Heart left ventricle (tissue), 13 donors: ENCODE measurements around the gene IL31RA.

ENCODE experiments used
- POLR2A ChIP-seq, 2 donors: fragments of 450-650 bp; IDR thresholded peaks; one replicate each; pipeline ENCODE4 v1.6.1; 2017; ENCODE audit warnings: antibody characterized with exemption in 2 of 2, mild to moderate bottlenecking in 2 of 2, moderate library complexity in 2 of 2
- TF ChIP-seq, protein P1 (sequence below), 12 donors: fragments of 200-600 bp; sonication (generic) in 4 of 12; IDR thresholded peaks; one replicate each; pipeline versions ENCODE4 v1.5.0 to v1.8.0; 2018 to 2022; ENCODE audit warnings: antibody characterized with exemption in 12 of 12, mild to moderate bottlenecking in 5 of 12
- donor health status: ischemic (EF 13 %, LVEDD 7.1; RV severe dilation, severe dysfunction).
- donor health status: DM: no; HTN: yes; CAD: no.
- donor health status: DM: no; HTN: no; CAD: no.
- donor health status: ischemic (EF 25% LVEDD 6.9; RV normal size, moderate dysfunction).
- donor health status: ischemic (EF 25% LVEDD 5.7; RV mildly dilated, moderate dysfunction).
- donor health status: ischemic (EF 35%, LVEDD 5.7; RV mildly dilated, moderate dysfunction).
- donor health status: nonischemic (EF 11% LVEDD 7.7; RV severe dilation, severe dysfunction).
- donor health status: DM: yes; HTN: yes; CAD: no.
- donor health status: PGD.
- donor health status: ischemic (EF 29% LVEDD 5.4; RV normal size, mild dysfunction).
- donor health status: nonischemic (EF 23%, LVEDD 6.1; RV moderate dilation, normal function).

DNA sequence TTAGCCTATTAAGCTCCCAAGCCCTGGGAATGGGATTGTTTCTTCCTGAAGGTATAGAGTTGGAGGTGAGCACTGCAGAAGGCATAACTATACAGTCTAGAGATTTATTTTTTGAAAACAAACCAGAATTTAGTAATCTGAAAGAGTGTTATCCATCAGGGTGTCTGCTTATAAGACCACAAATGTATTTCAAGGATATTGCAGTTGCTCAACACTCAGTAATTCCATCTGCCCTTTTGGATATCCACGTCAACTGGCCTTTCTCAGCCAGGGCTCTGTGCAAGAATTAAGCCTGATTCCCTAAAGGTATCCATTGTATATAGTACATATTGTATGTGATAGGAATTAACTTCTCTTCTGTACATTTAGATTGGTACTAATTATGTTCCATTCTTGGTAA lies 15.0 kb upstream of the IL31RA start:
- TF ChIP-seq, protein P1, sequence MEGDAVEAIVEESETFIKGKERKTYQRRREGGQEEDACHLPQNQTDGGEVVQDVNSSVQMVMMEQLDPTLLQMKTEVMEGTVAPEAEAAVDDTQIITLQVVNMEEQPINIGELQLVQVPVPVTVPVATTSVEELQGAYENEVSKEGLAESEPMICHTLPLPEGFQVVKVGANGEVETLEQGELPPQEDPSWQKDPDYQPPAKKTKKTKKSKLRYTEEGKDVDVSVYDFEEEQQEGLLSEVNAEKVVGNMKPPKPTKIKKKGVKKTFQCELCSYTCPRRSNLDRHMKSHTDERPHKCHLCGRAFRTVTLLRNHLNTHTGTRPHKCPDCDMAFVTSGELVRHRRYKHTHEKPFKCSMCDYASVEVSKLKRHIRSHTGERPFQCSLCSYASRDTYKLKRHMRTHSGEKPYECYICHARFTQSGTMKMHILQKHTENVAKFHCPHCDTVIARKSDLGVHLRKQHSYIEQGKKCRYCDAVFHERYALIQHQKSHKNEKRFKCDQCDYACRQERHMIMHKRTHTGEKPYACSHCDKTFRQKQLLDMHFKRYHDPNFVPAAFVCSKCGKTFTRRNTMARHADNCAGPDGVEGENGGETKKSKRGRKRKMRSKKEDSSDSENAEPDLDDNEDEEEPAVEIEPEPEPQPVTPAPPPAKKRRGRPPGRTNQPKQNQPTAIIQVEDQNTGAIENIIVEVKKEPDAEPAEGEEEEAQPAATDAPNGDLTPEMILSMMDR (IDR thresholded peaks at IDR 0.05) = no peak
- TF ChIP-seq POLR2A (IDR thresholded peaks at IDR 0.05) = no peak
